Left ventricle myocardium inferior (tissue), 1 donor: ENCODE results near the gene CCDC179. TPM values are rescaled to one million over a fixed set of nuclear protein-coding genes. Genes with fewer than 3 reads are reported as not detected.
A peak's percentile ranks its signal among the peaks of the same experiment; 100 is the strongest.

Experiments
- DNase-seq: peaks from one replicate; pipeline ENCODE4 v3.0.0-alpha.2; 2020
- H3K27ac ChIP-seq: fragments of 200-600 bp; replicated peaks from 2 replicates; pipeline ENCODE4 v1.8.0; 2021
- H3K27me3 ChIP-seq: fragments of 200-600 bp; 2 replicates; pipeline ENCODE4 v1.8.0; 2021; ENCODE audit warnings: low read depth
- H3K36me3 ChIP-seq: fragments of 200-600 bp; 2 replicates; pipeline ENCODE4 v1.8.0; 2021
- H3K4me1 ChIP-seq: fragments of 200-600 bp; 2 replicates; pipeline ENCODE4 v1.8.0; 2021
- H3K4me3 ChIP-seq: fragments of 200-600 bp; 2 replicates; pipeline ENCODE4 v1.8.0; 2021; ENCODE audit warnings: mild to moderate bottlenecking, moderate library complexity
- H3K9me3 ChIP-seq: fragments of 200-600 bp; replicated peaks from 2 replicates; pipeline ENCODE4 v1.8.0; 2021
- intact Hi-C: fragments of 100-400 bp; cut with micrococcal nuclease; formaldehyde crosslinking; loops from one replicate; pipeline ENCODE4 v1.11.0; 2022
- total RNA-seq: library from RNA; stranded (reverse); fragmentation: NEBNext Ultra II Directional; extraction: Animal tissue kit (Norgen Biotek cat#: 25700); gene quantifications from one replicate; pipeline ENCODE4 v1.2.1, GENCODE V29; 2021
- TF ChIP-seq, protein P1 (sequence below): fragments of 200-600 bp; IDR thresholded peaks from 2 replicates; pipeline ENCODE4 v1.8.0; 2021; ENCODE audit warnings: antibody characterized with exemption, mild to moderate bottlenecking, borderline replicate concordance
- donor health status: DM: no; HTN: yes; CAD: no; lungs with severe emphysema.

CCDC179 gene
- total RNA-seq, 1 donor from 2014 or later, result not detected

DNA sequence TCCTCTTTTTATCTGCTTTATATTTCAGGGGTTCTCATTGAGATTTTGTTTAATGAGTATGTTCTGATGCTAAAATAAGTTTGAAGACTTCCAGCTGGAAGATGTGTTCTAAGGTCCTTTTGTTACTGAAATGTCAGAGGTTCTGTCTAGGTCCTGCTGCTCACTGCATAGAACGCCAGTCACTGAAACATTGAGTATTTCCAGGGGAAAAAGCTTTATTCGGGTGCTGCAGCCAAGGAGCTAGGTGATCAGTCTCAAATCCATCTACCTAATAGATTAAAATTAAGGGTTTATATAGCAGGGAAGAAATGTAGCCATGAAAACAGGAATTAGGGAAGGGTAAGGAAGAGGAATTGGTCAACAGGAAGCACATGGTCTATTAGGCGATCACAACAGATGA lies 50.4 kb downstream of the CCDC179 start:
- TF ChIP-seq, protein P1, sequence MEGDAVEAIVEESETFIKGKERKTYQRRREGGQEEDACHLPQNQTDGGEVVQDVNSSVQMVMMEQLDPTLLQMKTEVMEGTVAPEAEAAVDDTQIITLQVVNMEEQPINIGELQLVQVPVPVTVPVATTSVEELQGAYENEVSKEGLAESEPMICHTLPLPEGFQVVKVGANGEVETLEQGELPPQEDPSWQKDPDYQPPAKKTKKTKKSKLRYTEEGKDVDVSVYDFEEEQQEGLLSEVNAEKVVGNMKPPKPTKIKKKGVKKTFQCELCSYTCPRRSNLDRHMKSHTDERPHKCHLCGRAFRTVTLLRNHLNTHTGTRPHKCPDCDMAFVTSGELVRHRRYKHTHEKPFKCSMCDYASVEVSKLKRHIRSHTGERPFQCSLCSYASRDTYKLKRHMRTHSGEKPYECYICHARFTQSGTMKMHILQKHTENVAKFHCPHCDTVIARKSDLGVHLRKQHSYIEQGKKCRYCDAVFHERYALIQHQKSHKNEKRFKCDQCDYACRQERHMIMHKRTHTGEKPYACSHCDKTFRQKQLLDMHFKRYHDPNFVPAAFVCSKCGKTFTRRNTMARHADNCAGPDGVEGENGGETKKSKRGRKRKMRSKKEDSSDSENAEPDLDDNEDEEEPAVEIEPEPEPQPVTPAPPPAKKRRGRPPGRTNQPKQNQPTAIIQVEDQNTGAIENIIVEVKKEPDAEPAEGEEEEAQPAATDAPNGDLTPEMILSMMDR, result no peak
- peaks cover 6% of the 10 kb centered on the region for H3K36me3 ChIP-seq
- intact Hi-C loops, result no loop called here

DNA sequence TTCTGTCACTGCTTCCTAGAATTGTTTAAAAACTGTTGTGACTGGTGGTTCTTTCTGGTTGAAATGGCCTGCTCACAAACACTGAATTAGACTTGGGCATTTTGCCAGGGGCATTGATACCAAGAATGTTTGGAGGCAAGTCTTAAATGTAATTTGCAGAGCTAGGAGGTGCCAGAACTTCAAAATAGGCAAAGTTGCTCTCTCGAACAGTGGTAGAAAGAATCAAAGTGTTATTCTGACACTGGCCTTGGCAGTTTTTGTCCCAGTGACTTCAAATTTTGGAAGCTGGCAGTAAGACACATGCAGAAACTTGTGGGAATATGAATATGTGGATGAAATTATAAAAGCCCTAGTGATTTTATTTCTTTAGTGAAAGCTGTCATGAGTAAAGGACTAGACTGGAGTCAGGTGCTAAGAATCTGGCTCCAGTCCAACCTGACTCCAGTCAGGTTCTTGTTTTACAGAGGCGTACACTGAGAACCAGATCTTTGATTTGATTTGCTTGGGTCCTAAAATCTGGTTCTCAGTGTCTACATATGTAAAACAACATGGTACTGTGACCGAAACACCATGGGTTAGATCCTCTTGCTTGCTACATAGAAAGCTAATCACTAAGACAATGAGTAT lies 51.6 kb downstream of the CCDC179 start:
- Histone ChIP-seq H3K4me1 (peaks cover 32% of the 10 kb centered on the region), H3K36me3 (peaks cover 3% of the 10 kb centered on the region), H3K9me3 (no peaks in the 10 kb centered on the region), H3K4me3 (no peak overlapping the region), H3K27me3 (no peaks in the 10 kb centered on the region), H3K27ac (peak overlapping the region; percentile 60)
- TF ChIP-seq, protein P1, result no peak
- intact Hi-C loops, result no loop called here
- no peak for DNase-seq

More for the DNA sequence above, 50.4 kb downstream of the CCDC179 start:
- H3K4me1 ChIP-seq, result peaks cover 32% of the 10 kb centered on the region
- H3K27ac ChIP-seq, result no peak overlapping the region
- H3K27me3 ChIP-seq, result no peaks in the 10 kb centered on the region
- DNase-seq, result no peak
- no peak overlapping the region for H3K4me3 ChIP-seq
- no peaks in the 10 kb centered on the region for H3K9me3 ChIP-seq

DNA sequence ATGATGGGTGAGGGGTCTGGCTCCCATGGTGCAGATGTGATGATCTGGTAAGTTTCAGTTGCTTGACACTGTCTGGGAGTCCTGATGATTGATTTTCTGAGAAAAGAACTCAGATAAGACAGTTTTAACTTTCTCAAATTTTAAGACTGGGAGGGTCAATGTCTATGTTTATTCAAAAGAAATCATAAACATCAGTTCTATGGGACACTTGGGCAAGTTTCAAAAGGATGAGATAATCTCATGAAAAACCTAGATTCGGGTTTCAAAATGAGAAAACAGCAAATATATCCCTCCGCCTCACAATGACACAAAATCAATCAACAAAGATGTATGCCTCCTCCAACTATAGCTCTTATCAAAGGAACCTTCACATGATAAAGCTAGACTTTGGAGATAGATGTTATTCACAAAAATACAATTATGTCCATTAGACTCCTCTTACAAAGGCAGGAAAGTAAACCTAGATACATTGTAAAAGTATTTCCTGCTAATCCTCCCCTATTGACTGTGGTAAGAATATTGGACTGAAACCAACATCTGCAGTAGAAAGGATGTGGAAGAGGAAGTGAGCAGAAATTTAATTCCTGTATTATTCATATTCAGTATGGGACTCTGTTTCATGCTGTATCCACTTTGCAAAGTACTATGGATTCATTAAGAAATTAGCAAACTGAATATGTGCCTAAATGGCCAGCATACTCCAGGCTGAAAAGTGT lies 52.3 kb downstream of the CCDC179 start:
- Histone ChIP-seq H3K27me3 (no peaks in the 10 kb centered on the region), H3K36me3 (no peaks in the 10 kb centered on the region), H3K4me1 (peaks cover 32% of the 10 kb centered on the region), H3K27ac (peak overlapping the region; percentile 60), H3K4me3 (no peak overlapping the region), H3K9me3 (no peaks in the 10 kb centered on the region)
- intact Hi-C loops, result no loop called here
- DNase-seq, result no peak
- TF ChIP-seq, protein P1, result no peak

DNA sequence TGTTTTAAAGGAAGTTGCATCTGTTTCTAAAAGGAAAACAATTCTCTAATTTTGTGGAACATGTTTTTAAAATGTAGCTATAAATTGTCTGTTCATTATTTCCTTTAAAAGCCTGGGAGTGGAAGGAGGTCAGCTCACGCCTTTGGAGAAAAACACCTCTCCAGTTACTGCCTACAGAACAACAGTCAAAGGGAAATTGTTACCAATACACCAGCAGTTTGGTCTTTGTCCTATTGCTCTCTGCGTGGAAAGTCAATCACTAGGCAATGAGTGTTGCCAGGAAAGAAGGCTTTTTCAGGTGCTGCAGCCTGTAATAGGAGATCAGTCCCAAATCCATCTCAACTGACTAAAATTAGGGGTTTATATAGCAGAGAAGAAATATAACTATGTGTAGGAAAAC lies 52.9 kb downstream of the CCDC179 start:
- Histone ChIP-seq H3K9me3 (no peaks in the 10 kb centered on the region), H3K4me3 (no peak overlapping the region), H3K4me1 (peaks cover 32% of the 10 kb centered on the region), H3K36me3 (no peaks in the 10 kb centered on the region), H3K27ac (peak overlapping the region; percentile 60), H3K27me3 (no peaks in the 10 kb centered on the region)
- DNase-seq, result no peak
- intact Hi-C loops, result no loop called here
- TF ChIP-seq, protein P1, result no peak

DNA sequence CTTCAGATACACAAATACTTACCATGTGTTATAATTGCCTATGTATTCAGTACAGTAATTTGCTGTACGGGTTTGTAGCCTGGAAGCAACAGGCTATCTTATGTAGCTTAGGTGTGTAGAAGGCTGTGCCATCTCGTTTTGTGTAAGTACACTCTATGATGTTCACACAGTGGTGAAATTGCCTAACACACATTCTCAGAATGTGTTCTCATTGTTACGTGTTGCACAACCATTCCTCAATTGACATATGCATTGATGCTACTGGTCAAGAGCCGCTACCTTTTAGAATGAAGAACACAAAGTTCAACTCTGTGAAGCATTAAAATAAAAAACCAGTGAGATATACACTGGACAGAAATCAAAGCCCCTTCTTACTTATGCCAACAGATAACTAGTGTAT lies 57.4 kb downstream of the CCDC179 start:
- H3K27me3 ChIP-seq, result no peaks in the 10 kb centered on the region
- H3K9me3 ChIP-seq, result no peaks in the 10 kb centered on the region
- H3K36me3 ChIP-seq, result no peaks in the 10 kb centered on the region
- no peak overlapping the region for H3K27ac ChIP-seq
- TF ChIP-seq, protein P1, result no peak
- H3K4me3 ChIP-seq, result no peak overlapping the region
- peaks cover 12% of the 10 kb centered on the region for H3K4me1 ChIP-seq
- intact Hi-C loops, result no loop called here
- DNase-seq, result no peak
